ENCODE measurements around the gene COP1.
"Not testable (repeated sequence)": the region's sequence is repeated elsewhere in the genome, so short reads cannot be mapped to it uniquely, and the experiment has no call there.

Gene COP1

DNA sequence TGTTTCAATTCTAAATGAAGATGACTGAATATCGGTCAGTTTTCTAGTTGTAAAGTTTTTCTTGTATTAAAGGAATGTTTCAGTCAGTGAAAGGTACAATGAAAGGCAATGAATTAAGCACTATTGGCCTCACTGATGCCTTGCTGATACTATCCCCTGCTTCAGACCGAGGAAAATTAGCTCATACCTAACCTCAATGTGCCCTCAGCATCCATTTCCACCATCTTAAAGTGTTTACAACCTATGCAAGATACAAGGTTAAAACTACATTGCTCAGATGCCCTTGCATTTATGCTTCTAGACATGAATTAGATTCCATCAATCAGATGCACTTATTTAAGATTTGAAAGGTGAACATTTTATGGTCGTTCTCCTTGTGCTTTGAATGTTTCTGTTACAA is 184.5 kb downstream of the COP1 start:
- TF ChIP-seq, protein P1, sequence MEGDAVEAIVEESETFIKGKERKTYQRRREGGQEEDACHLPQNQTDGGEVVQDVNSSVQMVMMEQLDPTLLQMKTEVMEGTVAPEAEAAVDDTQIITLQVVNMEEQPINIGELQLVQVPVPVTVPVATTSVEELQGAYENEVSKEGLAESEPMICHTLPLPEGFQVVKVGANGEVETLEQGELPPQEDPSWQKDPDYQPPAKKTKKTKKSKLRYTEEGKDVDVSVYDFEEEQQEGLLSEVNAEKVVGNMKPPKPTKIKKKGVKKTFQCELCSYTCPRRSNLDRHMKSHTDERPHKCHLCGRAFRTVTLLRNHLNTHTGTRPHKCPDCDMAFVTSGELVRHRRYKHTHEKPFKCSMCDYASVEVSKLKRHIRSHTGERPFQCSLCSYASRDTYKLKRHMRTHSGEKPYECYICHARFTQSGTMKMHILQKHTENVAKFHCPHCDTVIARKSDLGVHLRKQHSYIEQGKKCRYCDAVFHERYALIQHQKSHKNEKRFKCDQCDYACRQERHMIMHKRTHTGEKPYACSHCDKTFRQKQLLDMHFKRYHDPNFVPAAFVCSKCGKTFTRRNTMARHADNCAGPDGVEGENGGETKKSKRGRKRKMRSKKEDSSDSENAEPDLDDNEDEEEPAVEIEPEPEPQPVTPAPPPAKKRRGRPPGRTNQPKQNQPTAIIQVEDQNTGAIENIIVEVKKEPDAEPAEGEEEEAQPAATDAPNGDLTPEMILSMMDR (IDR thresholded peaks at IDR 0.05) = no peak
- H3K27me3 ChIP-seq (ENCODE audit: control insufficient read depth, insufficient read depth, low read length) = no peaks in the 10 kb centered on the region
- H3K4me3 ChIP-seq (ENCODE audit: low read depth, low read length) = no peak overlapping the region

GRCh38 chr1:176017722-176018121 is 189.4 kb downstream of the COP1 start:
- TF ChIP-seq, protein P1 (IDR thresholded peaks at IDR 0.05) = no peak
- H3K27ac ChIP-seq = no peak overlapping the region
- no peaks in the 10 kb centered on the region for H3K36me3 ChIP-seq (ENCODE audit: control insufficient read depth, insufficient read depth, low read length)

More for the DNA sequence above, 184.5 kb downstream of the COP1 start:
- Histone ChIP-seq H3K9me3 (ENCODE audit: control insufficient read depth, low read length) (no peaks in the 10 kb centered on the region), H3K79me2 (no peaks in the 10 kb centered on the region), H2AFZ (no peak overlapping the region), H3K9ac (no peak overlapping the region), H3K36me3 (ENCODE audit: control insufficient read depth, insufficient read depth, low read length) (no peaks in the 10 kb centered on the region), H3K27ac (no peak overlapping the region), H3K4me2 (ENCODE audit: low read length) (no peak overlapping the region), H3K4me1 (no peaks in the 10 kb centered on the region)

GRCh38 chr1:176009951-176010350 is 197.1 kb downstream of the COP1 start:
- Histone ChIP-seq H3K36me3 (ENCODE audit: control insufficient read depth, insufficient read depth, low read length) (no peaks in the 10 kb centered on the region), H3K9ac (no peak overlapping the region), H3K4me3 (ENCODE audit: low read depth, low read length) (no peak overlapping the region), H3K4me2 (ENCODE audit: low read length) (no peak overlapping the region), H3K27me3 (ENCODE audit: control insufficient read depth, insufficient read depth, low read length) (no peaks in the 10 kb centered on the region), H3K27ac (no peak overlapping the region), H2AFZ (no peak overlapping the region), H3K79me2 (no peaks in the 10 kb centered on the region), H3K4me1 (no peaks in the 10 kb centered on the region), H3K9me3 (ENCODE audit: control insufficient read depth, low read length) (no peaks in the 10 kb centered on the region)
- TF ChIP-seq, protein P1 (IDR thresholded peaks at IDR 0.05) = no peak

More at GRCh38 chr1:176017722-176018121, 189.4 kb downstream of the COP1 start:
- Histone ChIP-seq H3K4me1 (no peaks in the 10 kb centered on the region), H3K27me3 (ENCODE audit: control insufficient read depth, insufficient read depth, low read length) (no peaks in the 10 kb centered on the region), H3K79me2 (no peaks in the 10 kb centered on the region), H2AFZ (no peak overlapping the region), H3K9me3 (ENCODE audit: control insufficient read depth, low read length) (no peaks in the 10 kb centered on the region), H3K4me2 (ENCODE audit: low read length) (no peak overlapping the region), H3K4me3 (ENCODE audit: low read depth, low read length) (no peak overlapping the region), H3K9ac (no peak overlapping the region)

DNA sequence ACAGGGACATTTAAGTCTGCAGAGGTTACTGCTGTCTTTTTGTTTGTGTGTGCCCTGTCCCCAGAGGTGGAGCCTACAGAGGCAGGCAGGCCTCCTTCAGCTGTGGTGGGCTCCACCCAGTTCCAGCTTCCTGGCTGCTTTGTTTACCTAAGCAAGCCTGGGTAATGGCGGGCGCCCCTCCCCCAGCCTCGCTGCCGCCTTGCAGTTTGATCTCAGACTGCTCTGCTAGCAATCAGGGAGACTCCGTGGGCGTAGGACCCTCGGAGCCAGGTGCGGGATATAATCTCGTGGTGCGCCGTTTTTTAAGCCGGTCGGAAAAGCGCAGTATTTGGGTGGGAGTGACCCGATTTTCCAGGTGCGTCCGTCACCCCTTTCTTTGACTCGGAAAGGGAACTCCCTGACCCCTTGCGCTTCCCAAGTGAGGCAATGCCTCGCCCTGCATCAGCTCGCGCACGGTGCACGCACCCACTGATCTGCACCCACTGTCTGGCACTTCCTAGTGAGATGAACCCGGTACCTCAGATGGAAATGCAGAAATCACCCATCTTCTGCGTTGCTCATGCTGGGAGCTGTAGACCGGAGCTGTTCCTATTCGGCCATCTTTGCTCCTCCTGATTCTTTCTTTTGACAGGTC is 199.2 kb downstream of the COP1 start:
- H3K9ac ChIP-seq; H3K27ac ChIP-seq; H2AFZ ChIP-seq; H3K4me1 ChIP-seq; H3K4me3 ChIP-seq (ENCODE audit: low read depth, low read length); H3K4me2 ChIP-seq (ENCODE audit: low read length); H3K9me3 ChIP-seq (ENCODE audit: control insufficient read depth, low read length); H3K27me3 ChIP-seq (ENCODE audit: control insufficient read depth, insufficient read depth, low read length); H3K79me2 ChIP-seq; H3K36me3 ChIP-seq (ENCODE audit: control insufficient read depth, insufficient read depth, low read length): not testable (repeated sequence)

GRCh38 chr1:175994660-175995059 is 212.4 kb downstream of the COP1 start:
- H3K27me3 ChIP-seq (ENCODE audit: control insufficient read depth, insufficient read depth, low read length); H3K9me3 ChIP-seq (ENCODE audit: control insufficient read depth, low read length); H3K4me3 ChIP-seq (ENCODE audit: low read depth, low read length); H2AFZ ChIP-seq; H3K9ac ChIP-seq; H3K79me2 ChIP-seq; H3K4me2 ChIP-seq (ENCODE audit: low read length); H3K4me1 ChIP-seq; H3K27ac ChIP-seq; H3K36me3 ChIP-seq (ENCODE audit: control insufficient read depth, insufficient read depth, low read length): not testable (repeated sequence)

- not testable (repeated sequence) for H3K4me3 ChIP-seq (ENCODE audit: low read depth, low read length); H3K9ac ChIP-seq; H3K4me2 ChIP-seq (ENCODE audit: low read length); H3K27me3 ChIP-seq (ENCODE audit: control insufficient read depth, insufficient read depth, low read length); H3K79me2 ChIP-seq; H2AFZ ChIP-seq; H3K9me3 ChIP-seq (ENCODE audit: control insufficient read depth, low read length); H3K27ac ChIP-seq; H3K36me3 ChIP-seq (ENCODE audit: control insufficient read depth, insufficient read depth, low read length); H3K4me1 ChIP-seq
Measured at GRCh38 chr1:175992825-175993224, 214.3 kb downstream of the COP1 start.

- H2AFZ ChIP-seq; H3K9ac ChIP-seq; H3K9me3 ChIP-seq (ENCODE audit: control insufficient read depth, low read length); H3K27ac ChIP-seq; H3K27me3 ChIP-seq (ENCODE audit: control insufficient read depth, insufficient read depth, low read length); H3K36me3 ChIP-seq (ENCODE audit: control insufficient read depth, insufficient read depth, low read length); H3K79me2 ChIP-seq; H3K4me3 ChIP-seq (ENCODE audit: low read depth, low read length); H3K4me2 ChIP-seq (ENCODE audit: low read length); H3K4me1 ChIP-seq: not testable (repeated sequence)
Measured at GRCh38 chr1:175992202-175992601, 214.9 kb downstream of the COP1 start.
